ENCODE results near the gene CCDC106.

Gene CCDC106

GRCh38 chr19:55694656-55695491 is 46.9 kb downstream of the CCDC106 start:
- no peak for DNase-seq (ENCODE audit: low read depth, low spot score)
- TF ChIP-seq CTCF (IDR thresholded peaks at IDR 0.05; ENCODE audit: low read depth, low read length): no peak
- in situ Hi-C loops (cut with HindIII; ENCODE audit: low sequenced_read_pairs): no loop called here
- no peak overlapping the region for H3K4me3 ChIP-seq (ENCODE audit: low read depth, low read length)

DNA sequence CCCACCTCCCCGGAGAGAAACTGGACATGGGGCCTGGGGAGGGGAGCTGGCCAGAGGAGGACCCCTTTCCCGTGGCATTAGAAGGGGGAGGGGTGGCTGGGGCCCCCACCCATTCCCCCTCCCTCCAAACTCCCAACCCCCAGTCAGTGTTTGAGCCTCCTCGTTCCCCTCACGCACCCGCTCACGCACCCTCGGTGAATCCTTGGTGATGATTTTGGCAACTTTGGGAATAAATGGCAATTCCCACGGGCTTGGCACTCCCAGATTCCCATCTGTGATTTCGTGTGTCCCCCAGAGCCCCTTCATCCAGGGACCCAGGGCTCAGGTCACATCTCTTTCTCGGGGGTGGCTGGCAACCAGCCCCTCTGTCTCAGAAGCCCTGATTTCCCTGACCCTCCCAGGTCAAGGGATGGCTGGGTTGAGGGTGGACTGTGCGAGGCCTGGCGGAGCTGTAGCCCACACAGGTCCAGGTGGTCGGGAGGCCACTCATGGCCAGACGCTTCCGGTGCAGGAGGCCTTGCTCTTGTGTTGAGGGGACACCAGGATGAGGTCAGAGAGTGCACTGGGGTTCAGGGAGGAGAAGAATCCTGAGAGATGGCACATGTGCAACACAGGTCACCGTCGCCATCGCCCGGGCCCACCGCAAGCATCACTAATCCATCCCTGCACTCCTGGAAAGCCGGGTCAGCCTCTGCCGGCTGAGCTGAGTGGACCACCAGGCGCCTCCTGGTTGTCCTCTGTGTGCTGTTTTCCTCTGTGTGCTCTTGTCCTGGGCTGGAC is 47.7 kb downstream of the CCDC106 start:
- no peak for TF ChIP-seq CTCF (IDR thresholded peaks at IDR 0.05; ENCODE audit: low read depth, low read length)
- DNase-seq (ENCODE audit: low read depth, low spot score): no peak
- in situ Hi-C loops (cut with HindIII; ENCODE audit: low sequenced_read_pairs): no loop called here
- H3K4me3 ChIP-seq (ENCODE audit: low read depth, low read length): no peak overlapping the region

- in situ Hi-C loops (cut with HindIII; ENCODE audit: low sequenced_read_pairs): no loop called here
- DNase-seq (ENCODE audit: low read depth, low spot score): no peak
- no peak for TF ChIP-seq CTCF (IDR thresholded peaks at IDR 0.05; ENCODE audit: low read depth, low read length)
- no peak overlapping the region for H3K4me3 ChIP-seq (ENCODE audit: low read depth, low read length)
These were observed 48.5 kb downstream of the CCDC106 start for GRCh38 chr19:55696301-55697068.

GRCh38 chr19:55697069-55697440 is 49.0 kb downstream of the CCDC106 start:
- in situ Hi-C loops (cut with HindIII; ENCODE audit: low sequenced_read_pairs): no loop called here
- no peak for DNase-seq (ENCODE audit: low read depth, low spot score)
- no peak overlapping the region for H3K4me3 ChIP-seq (ENCODE audit: low read depth, low read length)
- TF ChIP-seq CTCF (IDR thresholded peaks at IDR 0.05; ENCODE audit: low read depth, low read length): no peak

- DNase-seq (ENCODE audit: low read depth, low spot score): no peak
- H3K4me3 ChIP-seq (ENCODE audit: low read depth, low read length): no peak overlapping the region
- TF ChIP-seq CTCF (IDR thresholded peaks at IDR 0.05; ENCODE audit: low read depth, low read length): no peak
- in situ Hi-C loops (cut with HindIII; ENCODE audit: low sequenced_read_pairs): no loop called here
These were observed 49.7 kb downstream of the CCDC106 start for GRCh38 chr19:55697698-55698097.

- TF ChIP-seq CTCF (IDR thresholded peaks at IDR 0.05; ENCODE audit: low read depth, low read length): no peak
- in situ Hi-C loops (cut with HindIII; ENCODE audit: low sequenced_read_pairs): no loop called here
- DNase-seq (ENCODE audit: low read depth, low spot score): no peak
- no peak overlapping the region for H3K4me3 ChIP-seq (ENCODE audit: low read depth, low read length)
These were observed 50.2 kb downstream of the CCDC106 start for GRCh38 chr19:55698256-55698655.
